ENCODE data around the gene MIPEP.

The MIPEP gene

DNA sequence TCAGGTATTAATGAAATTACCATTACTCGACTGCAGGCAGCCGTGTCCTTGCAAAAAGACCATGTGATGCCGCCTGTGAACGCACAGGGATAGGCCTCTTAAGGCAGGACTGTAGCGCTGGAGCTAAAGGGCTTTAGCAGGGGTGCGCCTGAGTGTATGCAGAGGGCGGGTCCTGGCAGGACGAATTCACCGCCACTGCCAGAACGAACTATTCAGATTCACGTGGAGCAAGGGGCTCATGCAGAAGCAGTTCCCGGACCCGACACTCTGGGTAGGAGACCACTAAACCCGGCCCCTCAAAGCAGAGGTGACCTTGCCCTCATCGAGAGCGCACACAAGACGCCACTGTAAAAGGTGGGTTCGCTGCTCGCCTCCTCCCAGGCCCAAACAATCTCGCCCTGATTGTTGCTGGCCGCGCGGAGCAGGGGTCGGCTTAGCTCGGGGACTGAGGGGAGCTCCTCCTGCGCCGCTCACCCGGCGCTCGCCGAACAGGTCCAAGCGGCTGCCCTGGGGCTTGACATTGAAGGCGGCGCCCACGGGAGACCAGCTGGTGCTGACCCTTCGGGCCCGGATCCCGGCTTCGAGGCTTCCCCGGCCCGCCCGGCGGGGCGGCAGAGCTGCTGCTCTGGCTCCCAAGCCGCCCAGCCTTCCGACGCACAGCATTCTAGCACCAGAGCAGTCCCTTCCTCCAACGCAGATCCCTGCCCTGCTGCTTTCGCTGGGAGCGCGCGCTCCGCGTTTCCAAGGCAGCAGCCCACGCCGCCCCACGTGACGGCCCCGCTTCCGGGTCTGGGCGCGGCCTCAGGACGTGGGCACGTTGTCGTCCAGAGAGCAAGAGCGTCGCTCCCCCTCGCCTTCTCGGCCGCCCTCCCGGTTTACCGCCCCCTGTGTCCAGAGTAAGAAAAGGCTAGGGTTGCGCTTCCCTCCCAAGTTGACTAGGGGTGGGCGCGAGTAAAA, at the start of gene MIPEP:
TSS of gene MIPEP (minus strand) at position 743 of the 957 bp plus-strand sequence. CDS start at position 663, 80 bp downstream.
- TF ChIP-seq EP300 (IDR thresholded peaks at IDR 0.05; ENCODE audit: borderline replicate concordance) (peak; percentile 31; the same call in 1 of the 2 replicates), YY1 (IDR thresholded peaks at IDR 0.05; ENCODE audit: low read depth) (peak; percentile 70), TCF12 (IDR thresholded peaks at IDR 0.05; ENCODE audit: low read depth) (peak; percentile 58; the same call in 1 of the 2 replicates), MAX (IDR thresholded peaks at IDR 0.05) (peak; percentile 89), CREB1 (IDR thresholded peaks at IDR 0.05; ENCODE audit: low read depth) (peak; percentile 49; the same call in 1 of the 2 replicates), EGR1 (IDR thresholded peaks at IDR 0.05) (peak; percentile 88), ZBTB7A (IDR thresholded peaks at IDR 0.05; ENCODE audit: low read depth) (no peak), FOXM1 (IDR thresholded peaks at IDR 0.05; ENCODE audit: borderline replicate concordance, low read depth) (no peak), TAF1 (IDR thresholded peaks at IDR 0.05; ENCODE audit: low read depth) (peak; percentile 69; the same call in 1 of the 2 replicates), TEAD4 (IDR thresholded peaks at IDR 0.05) (0 out of 2 replicates have a peak, but pooled peaks have one; percentile 36), RAD21 (IDR thresholded peaks at IDR 0.05; ENCODE audit: low read depth) (no peak), USF1 (IDR thresholded peaks at IDR 0.05) (peak; percentile 100), CEBPB (IDR thresholded peaks at IDR 0.05) (no peak), REST (IDR thresholded peaks at IDR 0.05; ENCODE audit: low read depth) (no peak), NFIC (IDR thresholded peaks at IDR 0.05) (no peak)

DNA sequence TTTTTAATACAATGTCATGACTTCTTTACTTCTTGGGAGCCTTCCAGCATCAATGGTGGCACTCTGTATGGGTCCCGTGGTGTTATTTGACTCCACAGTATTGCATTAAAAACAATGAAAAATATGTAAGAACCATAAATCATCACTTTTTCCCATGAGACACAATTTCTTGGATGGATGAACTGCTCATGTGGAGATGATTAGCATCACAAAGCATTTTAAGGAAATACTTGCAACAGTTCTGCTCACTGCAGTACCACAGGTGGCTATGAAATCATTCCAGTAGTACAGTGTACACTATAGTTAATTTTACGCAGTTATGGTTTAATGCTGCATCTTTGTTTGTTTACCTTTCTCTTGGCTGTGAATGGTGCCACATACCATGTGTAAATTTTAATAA, 45.3 kb upstream of the MIPEP start:
- TF ChIP-seq RAD21 (IDR thresholded peaks at IDR 0.05; ENCODE audit: low read depth) (no peak), TAF1 (IDR thresholded peaks at IDR 0.05; ENCODE audit: low read depth) (no peak), USF1 (IDR thresholded peaks at IDR 0.05) (no peak), YY1 (IDR thresholded peaks at IDR 0.05; ENCODE audit: low read depth) (no peak), CEBPB (IDR thresholded peaks at IDR 0.05) (no peak), TCF12 (IDR thresholded peaks at IDR 0.05; ENCODE audit: low read depth) (no peak), REST (IDR thresholded peaks at IDR 0.05; ENCODE audit: low read depth) (no peak), FOXM1 (IDR thresholded peaks at IDR 0.05; ENCODE audit: borderline replicate concordance, low read depth) (no peak), ZBTB7A (IDR thresholded peaks at IDR 0.05; ENCODE audit: low read depth) (no peak), EP300 (IDR thresholded peaks at IDR 0.05; ENCODE audit: borderline replicate concordance) (no peak), MAX (IDR thresholded peaks at IDR 0.05) (no peak), EGR1 (IDR thresholded peaks at IDR 0.05) (no peak), TEAD4 (IDR thresholded peaks at IDR 0.05) (no peak), CREB1 (IDR thresholded peaks at IDR 0.05; ENCODE audit: low read depth) (no peak), NFIC (IDR thresholded peaks at IDR 0.05) (no peak)

DNA sequence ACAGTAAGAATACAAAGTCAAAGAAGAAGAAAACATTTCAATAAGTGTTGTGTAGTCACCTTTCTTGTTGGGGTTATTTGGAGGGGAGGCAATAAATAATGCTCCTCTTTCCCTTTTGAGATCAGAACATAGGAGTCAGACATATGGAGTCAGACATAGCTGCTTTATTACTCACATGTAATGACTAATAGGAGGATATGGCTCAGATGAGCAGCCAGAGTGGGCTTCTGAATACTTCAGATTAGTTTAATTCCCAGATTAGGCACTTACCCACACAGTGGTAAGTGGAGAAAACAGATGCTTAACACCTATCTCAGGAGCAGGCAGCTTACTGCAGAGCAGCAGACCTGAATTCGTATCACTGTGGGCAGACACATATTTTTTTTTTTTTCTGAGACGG, 39.8 kb upstream of the MIPEP start:
- TF ChIP-seq CREB1 (IDR thresholded peaks at IDR 0.05; ENCODE audit: low read depth) (no peak), ZBTB7A (IDR thresholded peaks at IDR 0.05; ENCODE audit: low read depth) (no peak), RAD21 (IDR thresholded peaks at IDR 0.05; ENCODE audit: low read depth) (no peak), YY1 (IDR thresholded peaks at IDR 0.05; ENCODE audit: low read depth) (no peak), TAF1 (IDR thresholded peaks at IDR 0.05; ENCODE audit: low read depth) (no peak), TCF12 (IDR thresholded peaks at IDR 0.05; ENCODE audit: low read depth) (no peak), EP300 (IDR thresholded peaks at IDR 0.05; ENCODE audit: borderline replicate concordance) (no peak), USF1 (IDR thresholded peaks at IDR 0.05) (no peak), FOXM1 (IDR thresholded peaks at IDR 0.05; ENCODE audit: borderline replicate concordance, low read depth) (no peak), REST (IDR thresholded peaks at IDR 0.05; ENCODE audit: low read depth) (no peak), EGR1 (IDR thresholded peaks at IDR 0.05) (no peak)
